Lower lobe of right lung (tissue), 2 donors: ENCODE measurements around the gene RNF207. TPM values are rescaled to one million over a fixed set of nuclear protein-coding genes. Genes with fewer than 3 reads are reported as not detected.

ENCODE experiments used
- ATAC-seq, 2 donors: fragments of 200-7000 bp; cut with Tn5 transposase; one replicate each; pipeline ENCODE4 v1.9.1; 2020 to 2022; ENCODE audit warnings: mild to moderate bottlenecking in 2 of 2, moderate library complexity in 2 of 2
- DNase-seq: peaks from one replicate; pipeline ENCODE4 v3.0.0-alpha.2; 2020
- H3K27ac ChIP-seq: fragments of 200-600 bp; one replicate; pipeline ENCODE4 v1.8.0; 2022
- H3K27me3 ChIP-seq: fragments of 200-600 bp; one replicate; pipeline ENCODE4 v1.8.0; 2022; ENCODE audit warnings: low read depth
- H3K36me3 ChIP-seq: fragments of 200-600 bp; one replicate; pipeline ENCODE4 v1.8.0; 2022; ENCODE audit warnings: mild to moderate bottlenecking
- H3K4me1 ChIP-seq: fragments of 200-600 bp; one replicate; pipeline ENCODE4 v1.8.0; 2022
- H3K4me3 ChIP-seq: fragments of 200-600 bp; one replicate; pipeline ENCODE4 v1.8.0; 2022; ENCODE audit warnings: mild to moderate bottlenecking
- H3K9me3 ChIP-seq: fragments of 200-600 bp; one replicate; pipeline ENCODE4 v1.8.0; 2022
- CTCF ChIP-seq: fragments of 200-600 bp; IDR thresholded peaks from one replicate; pipeline ENCODE4 v1.8.0; 2022; ENCODE audit warnings: antibody characterized with exemption, mild to moderate bottlenecking
- intact Hi-C: fragments of 100-400 bp; cut with DNase I; formaldehyde crosslinking; loops from one replicate; pipeline ENCODE4 v1.11.0; 2022
- total RNA-seq: library from RNA; stranded (reverse); fragmentation: NEBNext Ultra II Directional; extraction: Animal tissue kit (Norgen Biotek cat#: 25700); gene quantifications from one replicate; pipeline ENCODE4 v1.2.1, GENCODE V29; 2021
- donor health status: DM: no; HTN: yes; CAD: no; lungs with severe emphysema.

RNF207 gene
- total RNA-seq, 1 donor from 2014 or later, result 14.0 TPM

GRCh38 chr1:6222636-6223035 is 16.7 kb downstream of the RNF207 start:
- Histone ChIP-seq H3K9me3 (no peaks in the 10 kb centered on the region), H3K36me3 (peaks cover 60% of the 10 kb centered on the region), H3K27me3 (no peaks in the 10 kb centered on the region), H3K4me1 (peaks cover 7% of the 10 kb centered on the region), H3K27ac (no peak overlapping the region), H3K4me3 (no peak overlapping the region)
- intact Hi-C loops, result no loop called here
- no peak for TF ChIP-seq CTCF
- DNase-seq, result no peak
- peak in 1 of 2 donors; percentile 6 for ATAC-seq

- H3K4me1 ChIP-seq, result peaks cover 7% of the 10 kb centered on the region
- DNase-seq (no peak), ATAC-seq (no peak)
- H3K4me3 ChIP-seq, result no peak overlapping the region
- no peaks in the 10 kb centered on the region for H3K9me3 ChIP-seq
- no peak for TF ChIP-seq CTCF
- intact Hi-C loops, result no loop called here
- no peaks in the 10 kb centered on the region for H3K27me3 ChIP-seq
- peaks cover 70% of the 10 kb centered on the region for H3K36me3 ChIP-seq
- no peak overlapping the region for H3K27ac ChIP-seq
These were observed 17.7 kb downstream of the RNF207 start for GRCh38 chr1:6223617-6224016.

GRCh38 chr1:6224718-6225117 is 18.8 kb downstream of the RNF207 start:
- Histone ChIP-seq H3K9me3 (no peaks in the 10 kb centered on the region), H3K27me3 (no peaks in the 10 kb centered on the region), H3K36me3 (peaks cover 79% of the 10 kb centered on the region), H3K4me3 (no peak overlapping the region), H3K4me1 (peaks cover 7% of the 10 kb centered on the region), H3K27ac (no peak overlapping the region)
- TF ChIP-seq CTCF, result no peak
- ATAC-seq (no peak), DNase-seq (no peak)
- intact Hi-C loops, result no loop called here

- H3K27ac ChIP-seq, result no peak overlapping the region
- peaks cover 88% of the 10 kb centered on the region for H3K36me3 ChIP-seq
- no peaks in the 10 kb centered on the region for H3K27me3 ChIP-seq
- H3K9me3 ChIP-seq, result no peaks in the 10 kb centered on the region
- ATAC-seq, result no peak
- no peak for TF ChIP-seq CTCF
- H3K4me3 ChIP-seq, result no peak overlapping the region
- intact Hi-C loops, result no loop called here
- DNase-seq, result no peak
- H3K4me1 ChIP-seq, result peaks cover 7% of the 10 kb centered on the region
These were observed 19.7 kb downstream of the RNF207 start for GRCh38 chr1:6225651-6226050.

GRCh38 chr1:6233376-6233775 is 27.5 kb downstream of the RNF207 start:
- DNase-seq, result no peak
- no peak for TF ChIP-seq CTCF
- no peak overlapping the region for H3K27ac ChIP-seq
- no peaks in the 10 kb centered on the region for H3K27me3 ChIP-seq
- H3K4me1 ChIP-seq, result peaks cover 16% of the 10 kb centered on the region
- no peak overlapping the region for H3K4me3 ChIP-seq
- H3K9me3 ChIP-seq, result no peaks in the 10 kb centered on the region
- H3K36me3 ChIP-seq, result peaks cover 52% of the 10 kb centered on the region
- ATAC-seq, result no peak
- intact Hi-C loops, result no loop called here
